Urinary bladder (tissue), 4 donors: ENCODE measurements around the gene FOXN3. TPM values are rescaled to one million over a fixed set of nuclear protein-coding genes. Genes with fewer than 3 reads are reported as not detected.

Source experiments
- DNase-seq: peaks from one replicate; pipeline ENCODE4 v3.0.0-alpha.2; 2015; ENCODE audit errors: extremely low spot score
- H3K27ac ChIP-seq: one replicate; pipeline ENCODE4 v1.5.1; 2013; ENCODE audit warnings: low read depth, mild to moderate bottlenecking, moderate library complexity
- H3K36me3 ChIP-seq: one replicate; pipeline ENCODE4 v1.6.1; 2013; ENCODE audit warnings: mild to moderate bottlenecking, moderate library complexity; ENCODE audit not compliant: insufficient read depth
- H3K4me1 ChIP-seq: one replicate; pipeline ENCODE4 v1.6.1; 2013; ENCODE audit warnings: mild to moderate bottlenecking, moderate library complexity; ENCODE audit not compliant: insufficient read depth
- H3K4me3 ChIP-seq: one replicate; pipeline ENCODE4 v1.5.1; 2013; ENCODE audit warnings: low read depth, low read length
- WGBS: extraction: QIAGEN DNeasy Blood & Tissue Kit; methylation state at CpG from one replicate; pipeline ENCODE4 v1.1.7; 2013; 5-methylcytosine and 5-hydroxymethylcytosine counted together
- polyA plus RNA-seq: library from polyadenylated mRNA; stranded (reverse); fragments of 200-250 nt; gene quantifications from one replicate; pipeline ENCODE4 v1.2.3, GENCODE V29; 2013
- total RNA-seq: library from RNA; depleted of rRNA; stranded (reverse); fragments of >200 nt; gene quantifications from one replicate; pipeline ENCODE4 v1.2.3, GENCODE V29; 2014
- donor health status: healthy with polysubstance abuse.
- donor health status: healthy.

FOXN3 gene
- total and polyA plus RNA-seq, 2 donors, result 38.5 to 64.7 TPM

DNA sequence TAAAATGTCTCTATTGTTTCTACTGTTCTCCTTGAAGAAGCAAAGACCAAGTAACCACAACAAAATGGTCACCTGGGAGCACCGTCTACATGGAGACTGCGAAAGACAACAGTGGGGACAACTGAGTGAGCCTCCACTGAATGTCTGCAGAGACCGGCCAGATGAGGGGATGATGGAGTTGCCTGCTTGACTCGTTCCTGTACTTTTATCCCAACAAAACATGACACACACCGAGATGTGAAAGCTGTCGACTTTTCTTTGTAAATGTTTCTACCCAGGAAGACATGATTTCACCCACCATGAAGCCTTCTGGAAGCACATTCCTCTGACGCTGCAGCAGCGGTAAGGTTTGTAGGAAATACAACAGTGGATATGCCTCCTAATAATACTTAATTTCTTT lies 66.9 kb downstream of the FOXN3 start:
- 93% methylated on average over 8 of the region's 8 CpGs for WGBS

DNA sequence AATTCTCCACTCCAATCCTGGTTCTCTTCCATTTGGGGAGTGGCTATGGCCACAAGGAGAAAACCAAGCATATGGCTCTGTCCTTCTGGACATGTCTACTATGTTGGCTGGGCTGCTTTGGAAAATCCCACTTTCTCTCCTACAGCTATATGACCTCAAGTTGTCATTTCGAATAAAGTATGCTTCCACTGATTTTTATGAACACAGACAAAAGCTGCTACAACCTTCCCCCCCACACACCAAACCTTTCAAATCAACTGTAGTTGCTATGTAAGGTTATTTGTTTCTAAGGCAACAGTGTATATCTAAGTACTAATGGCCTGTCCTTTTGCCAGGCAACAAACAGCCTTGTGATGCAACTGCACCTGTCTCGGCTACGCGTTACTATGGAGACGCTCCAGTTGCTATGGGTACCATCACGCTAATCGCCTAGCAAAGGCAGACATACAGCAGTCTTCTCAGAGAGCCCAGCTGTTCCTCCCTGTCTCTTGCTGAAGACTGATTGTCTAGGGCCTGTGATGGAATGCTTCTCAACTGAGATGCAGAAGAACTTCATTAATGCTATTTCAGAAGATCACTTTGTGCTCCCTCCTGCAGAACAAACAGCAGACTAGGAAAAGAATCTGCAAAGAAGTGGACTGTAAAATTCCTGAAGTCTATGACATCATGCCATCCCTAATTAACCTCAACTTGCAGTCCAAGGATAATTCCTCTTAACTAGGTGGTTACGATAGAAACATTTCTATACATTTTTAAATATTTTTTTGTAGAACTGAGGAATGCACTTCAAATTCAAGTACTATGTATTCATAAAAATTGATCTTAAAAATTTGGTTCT lies 67.6 kb downstream of the FOXN3 start:
- Histone ChIP-seq H3K4me3 (no peak overlapping the region), H3K36me3 (no peaks in the 10 kb centered on the region), H3K4me1 (no peaks in the 10 kb centered on the region), H3K27ac (no peak overlapping the region)
- 75% methylated on average over 8 of the region's 8 CpGs for WGBS
- no peak for DNase-seq

More for the DNA sequence above, 66.9 kb downstream of the FOXN3 start:
- no peak for DNase-seq
- Histone ChIP-seq H3K4me1 (no peaks in the 10 kb centered on the region), H3K4me3 (no peak overlapping the region), H3K27ac (no peak overlapping the region), H3K36me3 (no peaks in the 10 kb centered on the region)

DNA sequence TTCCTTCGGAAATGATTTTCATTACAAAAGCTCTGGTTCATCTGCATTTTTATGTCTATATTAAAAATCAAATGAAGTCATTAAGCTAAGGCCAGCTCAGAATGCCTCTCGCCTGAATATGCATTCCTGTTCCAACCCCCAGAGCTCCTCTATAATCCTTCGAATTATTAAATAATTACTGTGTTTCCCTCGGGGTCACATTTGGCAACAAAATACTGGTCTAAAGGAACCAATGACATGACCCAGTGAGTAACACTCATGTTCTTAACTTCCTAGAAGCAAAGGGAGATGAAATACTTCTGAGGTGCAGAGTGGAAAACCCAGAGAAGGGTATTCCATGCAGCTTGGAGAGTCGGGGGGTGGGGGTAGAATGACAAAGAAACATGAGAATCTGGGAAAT lies 68.3 kb downstream of the FOXN3 start:
- Histone ChIP-seq H3K27ac (no peak overlapping the region), H3K4me3 (no peak overlapping the region), H3K4me1 (no peaks in the 10 kb centered on the region), H3K36me3 (no peaks in the 10 kb centered on the region)
- 77% methylated on average over 5 of the region's 5 CpGs for WGBS
- DNase-seq, result no peak

DNA sequence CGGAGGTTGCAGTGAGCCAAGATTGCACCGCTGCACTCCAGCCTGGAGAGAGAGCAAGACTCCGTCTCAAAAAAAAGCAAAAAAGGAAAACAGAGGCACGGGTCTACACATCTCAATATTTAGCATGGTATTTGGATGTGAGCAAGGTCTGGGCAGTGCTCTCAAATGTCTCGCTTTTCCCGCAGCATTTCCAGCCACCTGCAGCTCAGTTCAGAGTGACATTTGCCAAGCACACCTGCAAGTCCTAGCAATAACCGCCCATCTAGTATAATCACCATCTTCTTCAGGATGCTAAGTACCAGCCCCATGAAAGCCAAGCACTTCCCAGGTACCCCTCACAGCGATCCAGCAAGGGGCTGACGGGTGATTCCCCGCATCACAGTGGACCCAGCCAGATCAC lies 69.1 kb downstream of the FOXN3 start:
- DNase-seq, result no peak
- Histone ChIP-seq H3K36me3 (no peaks in the 10 kb centered on the region), H3K4me1 (no peaks in the 10 kb centered on the region), H3K4me3 (no peak overlapping the region), H3K27ac (no peak overlapping the region)
- WGBS, result 98% methylated on average over 10 of the region's 10 CpGs

DNA sequence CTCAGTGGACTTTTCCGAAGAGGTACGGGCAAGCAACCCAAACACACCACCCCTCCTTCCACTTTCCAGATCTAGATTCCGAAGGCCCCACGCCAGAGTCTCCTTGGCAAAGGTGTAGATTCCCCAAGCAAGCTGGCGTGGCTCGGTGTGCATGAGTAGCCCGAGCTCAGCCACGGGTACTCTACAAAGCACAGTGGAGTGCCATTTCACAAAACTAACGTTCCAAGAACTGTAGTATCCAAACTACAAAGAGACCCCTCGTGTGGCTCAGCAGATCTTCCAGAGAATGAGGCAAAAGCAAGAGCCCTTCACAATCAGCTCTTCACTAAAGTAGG lies 72.1 kb downstream of the FOXN3 start:
- WGBS, result 94% methylated on average over 10 of the region's 10 CpGs

DNA sequence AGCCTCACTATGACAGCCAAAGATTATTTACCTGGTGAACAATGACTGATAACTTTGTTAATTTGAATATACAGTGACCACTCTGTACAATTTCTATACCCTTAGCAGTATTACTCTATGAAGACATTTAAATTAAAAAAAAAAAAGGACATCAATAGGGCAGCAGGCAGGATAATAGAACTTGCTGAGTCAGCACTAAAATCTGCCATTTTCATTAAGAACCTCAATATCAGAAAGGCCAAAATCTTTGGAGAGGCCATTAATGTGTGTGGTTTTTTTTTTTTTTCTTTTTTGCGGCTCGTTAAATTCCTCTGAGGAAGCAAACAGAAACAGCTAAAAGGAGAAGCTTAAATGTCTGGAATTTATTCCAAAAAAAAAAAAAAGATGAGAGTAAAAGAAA lies 73.7 kb downstream of the FOXN3 start:
- Histone ChIP-seq H3K36me3 (peaks cover 1% of the 10 kb centered on the region), H3K4me1 (peaks cover 3% of the 10 kb centered on the region), H3K27ac (no peak overlapping the region), H3K4me3 (no peak overlapping the region)
- DNase-seq, result no peak
- 74% methylated on average over 2 of the region's 2 CpGs for WGBS

More for the DNA sequence above, 72.1 kb downstream of the FOXN3 start:
- Histone ChIP-seq H3K27ac (no peak overlapping the region), H3K4me3 (no peak overlapping the region), H3K4me1 (no peaks in the 10 kb centered on the region), H3K36me3 (peaks cover 1% of the 10 kb centered on the region)
- DNase-seq, result no peak

DNA sequence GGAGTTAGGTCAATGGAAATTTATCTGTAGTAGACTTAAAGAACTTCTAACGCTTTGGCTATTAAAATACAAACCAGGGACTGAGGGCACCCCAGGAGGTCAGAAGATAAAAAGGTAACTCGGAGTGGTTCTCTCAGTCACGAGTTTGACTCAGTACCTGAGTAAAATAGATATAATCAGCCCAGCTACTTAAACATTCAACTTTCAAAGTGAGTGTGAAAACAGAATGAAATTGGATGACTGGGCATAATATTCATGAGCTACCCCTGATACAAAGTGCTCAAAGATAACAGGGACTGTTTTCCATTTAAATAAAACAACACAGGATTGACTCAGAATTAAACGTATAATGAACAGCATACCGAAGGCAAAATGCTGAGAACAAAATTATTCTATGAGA lies 75.0 kb downstream of the FOXN3 start:
- H3K27ac ChIP-seq, result no peak overlapping the region
- WGBS, result 82% methylated on average over 5 of the region's 5 CpGs
- H3K4me1 ChIP-seq, result peaks cover 3% of the 10 kb centered on the region

DNA sequence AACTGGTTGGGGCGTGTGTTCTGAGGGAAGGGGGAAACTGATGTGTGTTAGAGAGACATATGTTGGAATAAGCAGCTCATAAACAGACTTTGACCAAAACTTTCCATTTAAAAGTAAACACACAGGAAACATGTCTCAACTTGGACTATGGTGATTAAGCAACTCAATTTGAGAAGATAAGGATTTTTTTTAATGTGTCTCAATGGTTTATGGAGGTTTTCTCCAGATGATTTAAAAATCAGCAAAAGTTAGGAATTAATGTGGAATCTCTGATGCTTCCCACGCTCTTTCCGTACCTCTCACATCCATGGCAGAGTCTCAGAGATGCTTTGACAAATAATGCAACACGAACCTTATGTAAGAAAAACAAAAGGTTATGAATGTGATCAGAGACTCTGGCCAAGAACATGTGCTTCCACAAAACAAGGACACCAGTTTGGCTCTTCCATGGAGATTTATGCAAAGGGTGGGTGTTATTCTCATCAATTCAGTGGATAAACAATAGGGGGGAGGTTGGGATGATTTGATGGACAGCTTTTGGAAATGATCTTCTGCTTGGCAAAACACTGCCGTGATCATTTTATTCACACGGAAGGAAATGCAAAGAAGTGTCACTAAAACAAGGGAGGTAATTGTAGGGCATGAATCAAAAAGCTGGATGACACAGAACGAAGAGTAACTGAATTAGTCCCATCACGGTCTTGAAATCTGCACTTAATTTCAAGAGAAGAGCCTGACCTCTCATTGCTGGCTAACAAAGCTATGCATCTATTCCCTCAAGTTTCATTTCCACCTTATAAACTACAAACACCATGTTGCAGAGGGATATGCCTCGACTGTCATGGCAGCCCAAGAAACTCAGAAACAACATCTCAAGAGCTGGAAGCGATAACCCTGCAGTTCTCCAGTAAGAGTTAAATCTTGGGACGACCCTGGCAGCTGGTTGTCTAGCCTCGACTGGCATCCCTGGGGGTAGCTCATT lies 76.5 kb downstream of the FOXN3 start:
- Histone ChIP-seq H3K4me3 (no peak overlapping the region), H3K36me3 (peaks cover 1% of the 10 kb centered on the region), H3K27ac (no peak overlapping the region), H3K4me1 (peaks cover 3% of the 10 kb centered on the region)
- WGBS, result 64% methylated on average over 12 of the region's 12 CpGs
- peak; percentile 56 for DNase-seq

More for the DNA sequence above, 75.0 kb downstream of the FOXN3 start:
- no peak overlapping the region for H3K4me3 ChIP-seq
- no peak for DNase-seq
- peaks cover 1% of the 10 kb centered on the region for H3K36me3 ChIP-seq

DNA sequence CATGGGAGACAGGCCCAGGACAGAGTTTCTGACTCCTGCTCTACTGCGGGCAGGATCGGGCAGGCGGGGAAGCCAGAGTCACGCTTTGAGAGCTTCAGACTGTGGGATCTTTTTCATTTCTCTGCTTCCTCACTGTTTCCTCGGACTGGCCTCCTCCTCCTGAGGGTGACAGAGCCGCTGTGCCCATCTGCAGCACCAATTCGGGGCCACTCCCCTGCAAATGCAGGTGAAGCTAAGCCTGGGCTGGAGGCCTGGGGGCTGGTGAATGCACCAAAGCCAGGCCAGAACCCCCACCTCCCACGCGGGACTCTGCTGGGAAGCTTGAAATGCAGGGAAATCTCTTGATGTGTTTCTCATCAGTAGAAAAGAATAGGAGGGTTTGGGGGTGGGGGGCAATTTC lies 77.5 kb downstream of the FOXN3 start:
- WGBS, result 58% methylated on average over 9 of the region's 9 CpGs
- Histone ChIP-seq H3K4me1 (peaks cover 3% of the 10 kb centered on the region), H3K27ac (peak overlapping the region; percentile 75), H3K4me3 (no peak overlapping the region), H3K36me3 (peaks cover 1% of the 10 kb centered on the region)
- DNase-seq, result no peak

DNA sequence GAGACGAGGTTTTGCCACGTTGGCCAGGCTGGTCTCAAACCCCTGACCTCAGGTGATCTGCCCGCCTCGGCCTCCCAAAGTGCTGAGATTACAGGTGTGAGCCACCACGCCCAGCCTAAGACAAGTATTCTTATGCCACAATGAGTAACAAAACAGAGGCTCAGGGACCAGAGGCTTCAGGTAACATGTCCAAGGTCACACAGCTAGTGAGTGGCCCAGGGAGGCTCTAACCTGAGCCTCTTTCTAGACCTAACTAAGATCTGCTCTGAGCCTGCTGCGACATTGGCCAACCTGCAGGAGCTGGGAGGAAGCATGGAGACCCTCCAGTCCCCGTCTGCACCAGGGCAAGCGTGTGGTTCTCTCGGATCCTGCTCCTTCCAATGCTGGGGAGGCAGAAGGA lies 77.9 kb downstream of the FOXN3 start:
- Histone ChIP-seq H3K36me3 (peaks cover 1% of the 10 kb centered on the region), H3K4me1 (peaks cover 3% of the 10 kb centered on the region), H3K4me3 (no peak overlapping the region), H3K27ac (peak overlapping the region; percentile 63)
- 88% methylated on average over 9 of the region's 9 CpGs for WGBS
- DNase-seq, result no peak

DNA sequence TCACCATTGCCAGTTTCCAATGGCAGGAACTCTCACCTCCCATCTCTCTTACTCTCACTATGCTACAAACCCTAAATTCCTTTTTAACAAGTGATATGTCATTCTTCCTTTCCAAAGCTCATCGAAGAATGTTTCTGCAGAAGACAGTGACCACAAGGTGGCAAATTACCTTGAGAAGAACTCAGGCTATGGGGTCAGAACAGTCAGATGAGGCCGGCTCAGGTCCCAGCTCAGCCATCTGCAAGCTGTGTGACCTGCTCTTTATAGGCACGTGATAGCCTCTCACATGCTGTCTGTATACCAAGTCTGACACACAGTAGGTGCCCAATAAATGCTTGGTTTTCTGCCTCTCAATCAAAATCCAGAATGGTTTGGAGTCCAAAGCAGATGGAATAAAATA lies 80.7 kb downstream of the FOXN3 start:
- no peak for DNase-seq
- Histone ChIP-seq H3K4me3 (no peak overlapping the region), H3K4me1 (peaks cover 3% of the 10 kb centered on the region), H3K36me3 (no peaks in the 10 kb centered on the region), H3K27ac (no peak overlapping the region)
- WGBS, result 94% methylated on average over 3 of the region's 3 CpGs

DNA sequence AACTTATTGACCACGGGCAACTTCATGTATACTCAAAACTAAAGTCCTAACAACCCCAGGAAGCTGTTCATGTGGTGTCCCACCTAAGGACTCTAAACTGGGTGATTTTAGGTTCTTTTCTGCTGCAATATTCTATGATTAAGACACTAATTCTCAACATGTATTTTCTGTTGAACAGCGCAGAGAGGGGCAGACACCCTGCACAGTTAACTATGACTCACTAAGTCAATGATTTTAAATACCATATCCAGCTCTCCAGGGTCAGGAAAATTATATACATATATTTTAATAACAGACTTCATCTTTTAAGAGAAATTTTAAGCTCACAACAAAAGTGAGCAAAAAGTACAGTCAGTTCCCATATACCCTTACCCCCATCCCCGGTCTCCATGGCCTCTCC lies 85.0 kb downstream of the FOXN3 start:
- no peaks in the 10 kb centered on the region for H3K36me3 ChIP-seq
- 97% methylated on average over 3 of the region's 3 CpGs for WGBS
- no peak overlapping the region for H3K4me3 ChIP-seq
- peaks cover 6% of the 10 kb centered on the region for H3K4me1 ChIP-seq
- DNase-seq, result no peak
- H3K27ac ChIP-seq, result no peak overlapping the region

DNA sequence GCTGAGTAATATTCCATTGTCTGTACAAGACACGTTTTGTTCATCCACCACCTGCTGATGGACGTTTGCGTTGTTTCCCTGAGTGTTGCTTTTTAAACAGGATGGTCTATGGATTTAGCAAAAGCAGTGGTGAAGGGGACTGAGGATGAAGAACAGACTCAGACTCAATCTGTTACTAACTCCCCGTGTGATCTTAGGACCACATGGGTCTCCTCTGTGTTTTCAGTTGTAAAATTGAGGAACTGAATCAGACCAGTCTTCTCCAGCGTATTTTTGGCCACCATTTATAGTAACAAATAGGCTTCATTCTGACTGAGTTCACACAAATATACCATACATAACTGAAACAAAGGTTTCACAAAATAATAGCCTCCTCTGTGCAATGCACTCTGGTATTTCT lies 85.6 kb downstream of the FOXN3 start:
- no peak overlapping the region for H3K4me3 ChIP-seq
- no peaks in the 10 kb centered on the region for H3K36me3 ChIP-seq
- 91% methylated on average over 5 of the region's 5 CpGs for WGBS
- DNase-seq, result no peak
- peaks cover 6% of the 10 kb centered on the region for H3K4me1 ChIP-seq
- H3K27ac ChIP-seq, result no peak overlapping the region
